Esophagus muscularis mucosa (tissue), 4 donors: ENCODE data around the gene ELFN2. TPM values are rescaled to one million over a fixed set of nuclear protein-coding genes. Genes with fewer than 3 reads are reported as not detected.

Experiments used
- DNase-seq: peaks from one replicate; pipeline ENCODE4 v3.0.0-alpha.2; 2017; ENCODE audit errors: extremely low spot score
- H3K27ac ChIP-seq, 4 donors: fragments of 200-600 bp; sonication (generic); replicated peaks in 1 of 4; 1 replicate in 3 of 4; 2 replicates in 1 of 4; pipeline ENCODE4 v1.5.1; 2016 to 2019; ENCODE audit warnings: mild to moderate bottlenecking in 1 of 4
- H3K27me3 ChIP-seq, 4 donors: fragments of 200-600 bp; sonication (generic); one replicate each; pipeline versions ENCODE4 v1.5.1 to v1.6.0; 2016 to 2019
- H3K36me3 ChIP-seq, 4 donors: fragments of 200-600 bp; sonication (generic); one replicate each; pipeline ENCODE4 v1.5.1; 2016 to 2019
- H3K4me1 ChIP-seq, 4 donors: fragments of 200-600 bp; sonication (generic); one replicate each; pipeline ENCODE4 v1.5.1; 2016 to 2019
- H3K4me3 ChIP-seq, 4 donors: fragments of 200-600 bp; sonication (generic); 1 replicate in 2 of 4; 2 replicates in 2 of 4; pipeline ENCODE4 v1.5.1; 2016 to 2019; ENCODE audit warnings: mild to moderate bottlenecking in 4 of 4, moderate library complexity in 1 of 4
- H3K9me3 ChIP-seq, 4 donors: fragments of 200-600 bp; sonication (generic); 1 replicate in 3 of 4; 2 replicates in 1 of 4; pipeline ENCODE4 v1.5.1; 2016 to 2019
- EP300 ChIP-seq: sonication (generic); formaldehyde crosslinking; IDR thresholded peaks from one replicate; pipeline ENCODE4 v1.6.1; 2017; ENCODE audit warnings: antibody characterized with exemption
- POLR2A ChIP-seq: fragments of 450-650 bp; IDR thresholded peaks from one replicate; pipeline ENCODE4 v1.6.1; 2017; ENCODE audit warnings: antibody characterized with exemption, moderate library complexity, mild to moderate bottlenecking, low read depth
- POLR2AphosphoS5 ChIP-seq, 2 donors: sonication (generic); formaldehyde crosslinking; IDR thresholded peaks; one replicate each; pipeline ENCODE4 v1.6.1; 2017; ENCODE audit warnings: antibody characterized with exemption in 2 of 2
- WGBS: methylation state at CpG from one replicate; pipeline ENCODE4 v1.1.5; 2018; 5-methylcytosine and 5-hydroxymethylcytosine counted together
- intact Hi-C: fragments of 100-400 bp; cut with DNase I; formaldehyde crosslinking; loops from one replicate; pipeline ENCODE4 v1.15.1; 2023
- total RNA-seq, 4 donors: library from RNA; depleted of rRNA; stranded (reverse); fragments of >200 nt; gene quantifications; one replicate each; pipeline versions ENCODE4 v1.1.0 to v1.2.1, GENCODE V29; 2016
- TF ChIP-seq, protein P1 (sequence below), 3 experiments: fragments of 200-600 bp in 2 of 3; fragments of 450-650 bp in 1 of 3; sonication (generic) in 2 of 3; IDR thresholded peaks; one replicate each; pipeline ENCODE4 v1.5.1; 2017 to 2019; ENCODE audit warnings: antibody characterized with exemption in 3 of 3, mild to moderate bottlenecking in 2 of 3, moderate library complexity in 1 of 3

Gene ELFN2
- total RNA-seq, 4 donors from 2014 or later: 0.17 TPM; not detected in 2

DNA sequence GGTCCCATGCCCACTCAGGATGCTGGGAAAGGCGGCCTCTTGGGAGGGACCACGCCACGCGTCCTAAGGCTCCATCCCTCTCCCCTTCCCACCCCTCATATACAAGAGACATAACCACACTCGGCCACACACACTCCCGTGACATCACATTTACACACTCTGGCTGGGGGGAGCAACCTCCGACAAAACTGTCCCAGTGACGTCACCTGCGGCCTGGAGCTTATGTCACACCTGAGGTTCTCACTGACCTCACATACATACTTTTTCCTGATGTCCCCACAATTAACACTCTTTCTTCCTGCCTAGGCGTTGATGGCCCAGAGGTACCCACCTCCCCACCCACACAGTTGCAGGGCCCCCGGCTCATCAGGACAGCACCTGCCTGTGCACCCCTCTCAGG lies 1.9 kb downstream of the ELFN2 start:
- intact Hi-C loops: no loop called here
- H3K9me3 ChIP-seq: no peaks in the 10 kb centered on the region
- peaks cover 0 to 99% (median 36%) of the 10 kb centered on the region in 4 donors for H3K27me3 ChIP-seq
- DNase-seq: no peak
- 93% methylated on average over 9 of the region's 11 CpGs for WGBS
- TF ChIP-seq EP300 (no peak), POLR2AphosphoS5 (IDR thresholded peaks at IDR 0.05) (no peak), POLR2A (no peak)
- H3K4me3 ChIP-seq: no peak overlapping the region
- no peaks in the 10 kb centered on the region for H3K36me3 ChIP-seq
- no peak overlapping the region for H3K27ac ChIP-seq
- peaks cover 11 to 28% (median 24%) of the 10 kb centered on the region in 4 donors for H3K4me1 ChIP-seq

DNA sequence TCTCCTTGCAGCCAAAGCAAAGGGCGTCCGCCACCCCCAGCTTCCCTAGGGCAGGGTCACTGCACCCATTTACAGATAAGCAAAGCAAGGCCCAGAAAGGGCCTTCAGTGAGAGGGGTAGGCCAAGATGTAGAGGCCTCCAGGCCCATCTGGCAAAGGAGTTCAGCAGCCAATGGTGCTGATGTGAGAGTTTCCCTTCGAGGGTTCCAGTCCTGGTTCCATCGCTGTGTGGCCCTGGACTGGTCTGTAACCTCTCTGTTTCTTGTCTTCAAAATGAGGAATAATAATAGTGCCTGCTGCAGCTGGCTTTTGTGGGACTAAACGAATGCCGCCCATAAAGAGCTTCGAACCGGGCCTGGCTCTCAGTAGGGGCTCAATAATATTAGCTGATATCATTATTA lies 4.0 kb downstream of the ELFN2 start:
- intact Hi-C loops: no loop called here

DNA sequence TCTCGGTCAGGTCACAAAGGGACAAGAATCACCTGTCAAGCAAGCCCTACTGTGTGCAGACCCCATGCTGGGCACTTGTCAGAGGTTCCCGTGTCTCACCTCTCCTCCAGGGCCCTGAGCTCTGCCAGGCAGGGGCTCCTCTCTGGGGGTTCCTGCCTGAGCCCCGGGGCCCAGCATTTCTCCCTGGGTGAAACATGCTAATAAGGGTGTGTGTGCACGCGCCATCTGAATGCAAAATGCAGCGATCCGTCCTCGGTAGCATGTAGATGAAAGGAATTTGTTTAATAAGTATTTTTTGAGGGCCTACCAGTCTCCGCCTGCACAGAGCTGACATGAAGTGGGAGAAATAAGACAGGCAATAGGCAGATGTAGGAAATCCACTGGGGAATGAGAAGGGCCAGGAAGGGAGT lies 5.8 kb downstream of the ELFN2 start:
- no peak overlapping the region for H3K27ac ChIP-seq
- intact Hi-C loops: no loop called here
- no peak overlapping the region for H3K4me3 ChIP-seq
- no peaks in the 10 kb centered on the region for H3K36me3 ChIP-seq
- H3K9me3 ChIP-seq: no peaks in the 10 kb centered on the region
- H3K27me3 ChIP-seq: peaks cover 0 to 99% (median 19%) of the 10 kb centered on the region in 4 donors
- WGBS: 88% methylated on average over 8 of the region's 9 CpGs
- H3K4me1 ChIP-seq: peaks cover 4 to 22% (median 17%) of the 10 kb centered on the region in 4 donors
- no peak for TF ChIP-seq POLR2AphosphoS5 (IDR thresholded peaks at IDR 0.05)
- no peak for TF ChIP-seq EP300
- TF ChIP-seq, protein P1, sequence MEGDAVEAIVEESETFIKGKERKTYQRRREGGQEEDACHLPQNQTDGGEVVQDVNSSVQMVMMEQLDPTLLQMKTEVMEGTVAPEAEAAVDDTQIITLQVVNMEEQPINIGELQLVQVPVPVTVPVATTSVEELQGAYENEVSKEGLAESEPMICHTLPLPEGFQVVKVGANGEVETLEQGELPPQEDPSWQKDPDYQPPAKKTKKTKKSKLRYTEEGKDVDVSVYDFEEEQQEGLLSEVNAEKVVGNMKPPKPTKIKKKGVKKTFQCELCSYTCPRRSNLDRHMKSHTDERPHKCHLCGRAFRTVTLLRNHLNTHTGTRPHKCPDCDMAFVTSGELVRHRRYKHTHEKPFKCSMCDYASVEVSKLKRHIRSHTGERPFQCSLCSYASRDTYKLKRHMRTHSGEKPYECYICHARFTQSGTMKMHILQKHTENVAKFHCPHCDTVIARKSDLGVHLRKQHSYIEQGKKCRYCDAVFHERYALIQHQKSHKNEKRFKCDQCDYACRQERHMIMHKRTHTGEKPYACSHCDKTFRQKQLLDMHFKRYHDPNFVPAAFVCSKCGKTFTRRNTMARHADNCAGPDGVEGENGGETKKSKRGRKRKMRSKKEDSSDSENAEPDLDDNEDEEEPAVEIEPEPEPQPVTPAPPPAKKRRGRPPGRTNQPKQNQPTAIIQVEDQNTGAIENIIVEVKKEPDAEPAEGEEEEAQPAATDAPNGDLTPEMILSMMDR (IDR thresholded peaks at IDR 0.05): no peak
- no peak for TF ChIP-seq POLR2A
- DNase-seq: no peak

More for the DNA sequence above, 4.0 kb downstream of the ELFN2 start:
- Histone ChIP-seq H3K36me3 (no peaks in the 10 kb centered on the region), H3K4me1 (peaks cover 13 to 40% (median 35%) of the 10 kb centered on the region in 4 donors), H3K27me3 (peaks cover 0 to 99% (median 36%) of the 10 kb centered on the region in 4 donors), H3K27ac (no peak overlapping the region), H3K4me3 (no peak overlapping the region), H3K9me3 (no peaks in the 10 kb centered on the region)
- TF ChIP-seq, protein P1 (IDR thresholded peaks at IDR 0.05): no peak
- no peak for TF ChIP-seq EP300
- TF ChIP-seq POLR2A: no peak
- no peak for TF ChIP-seq POLR2AphosphoS5 (IDR thresholded peaks at IDR 0.05)
- 92% methylated on average over 6 of the region's 8 CpGs for WGBS
- DNase-seq: no peak

DNA sequence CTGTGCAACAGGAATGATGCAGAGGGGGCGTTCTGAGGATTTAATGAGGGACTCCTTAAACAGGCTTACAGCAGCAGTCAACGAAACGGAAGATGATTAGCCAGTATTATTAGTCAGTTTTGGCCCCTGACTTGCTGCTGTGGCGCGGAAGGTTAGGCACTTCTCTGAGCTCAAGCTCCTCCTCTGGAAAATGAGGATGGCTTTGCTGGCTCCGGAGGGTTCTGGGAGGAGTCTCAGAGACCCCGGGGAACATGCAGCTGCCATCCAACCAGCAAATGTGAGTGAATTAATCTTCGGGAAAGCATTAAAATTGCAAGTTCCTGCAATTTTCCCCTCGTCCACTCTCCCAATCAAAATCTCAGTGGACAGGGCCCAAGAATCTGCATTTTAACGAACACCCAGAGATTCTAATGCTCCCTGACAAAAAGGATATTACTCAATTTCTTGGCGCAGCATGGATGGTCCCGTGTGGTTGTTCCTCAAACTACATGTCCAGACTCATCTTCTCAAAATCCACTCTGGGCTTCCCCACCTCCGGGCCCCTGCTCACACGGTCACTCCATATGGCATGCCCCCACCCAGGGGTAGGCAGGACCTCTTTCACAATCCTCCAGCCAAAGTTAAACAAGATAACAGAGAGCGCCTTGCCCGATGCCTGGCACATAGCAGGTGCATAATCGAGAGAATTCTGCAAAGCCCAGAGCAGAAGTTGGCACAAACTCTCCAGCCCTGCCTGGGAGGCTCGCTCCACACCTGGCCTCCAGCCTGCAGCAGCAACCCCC lies 6.4 kb downstream of the ELFN2 start:
- Histone ChIP-seq H3K27ac (no peak overlapping the region), H3K4me3 (peak overlapping the region in 3 of 4 donors; percentile 17 to 37 (median 20)), H3K27me3 (peaks cover 0 to 99% (median 17%) of the 10 kb centered on the region in 4 donors), H3K4me1 (peaks cover 4 to 19% (median 13%) of the 10 kb centered on the region in 4 donors), H3K9me3 (no peaks in the 10 kb centered on the region), H3K36me3 (no peaks in the 10 kb centered on the region)
- no peak for DNase-seq
- 42% methylated on average over 18 of the region's 18 CpGs for WGBS
- intact Hi-C loops: no loop called here
- TF ChIP-seq POLR2A: no peak
- TF ChIP-seq, protein P1 (IDR thresholded peaks at IDR 0.05): no peak
- TF ChIP-seq POLR2AphosphoS5 (IDR thresholded peaks at IDR 0.05): no peak
- no peak for TF ChIP-seq EP300

DNA sequence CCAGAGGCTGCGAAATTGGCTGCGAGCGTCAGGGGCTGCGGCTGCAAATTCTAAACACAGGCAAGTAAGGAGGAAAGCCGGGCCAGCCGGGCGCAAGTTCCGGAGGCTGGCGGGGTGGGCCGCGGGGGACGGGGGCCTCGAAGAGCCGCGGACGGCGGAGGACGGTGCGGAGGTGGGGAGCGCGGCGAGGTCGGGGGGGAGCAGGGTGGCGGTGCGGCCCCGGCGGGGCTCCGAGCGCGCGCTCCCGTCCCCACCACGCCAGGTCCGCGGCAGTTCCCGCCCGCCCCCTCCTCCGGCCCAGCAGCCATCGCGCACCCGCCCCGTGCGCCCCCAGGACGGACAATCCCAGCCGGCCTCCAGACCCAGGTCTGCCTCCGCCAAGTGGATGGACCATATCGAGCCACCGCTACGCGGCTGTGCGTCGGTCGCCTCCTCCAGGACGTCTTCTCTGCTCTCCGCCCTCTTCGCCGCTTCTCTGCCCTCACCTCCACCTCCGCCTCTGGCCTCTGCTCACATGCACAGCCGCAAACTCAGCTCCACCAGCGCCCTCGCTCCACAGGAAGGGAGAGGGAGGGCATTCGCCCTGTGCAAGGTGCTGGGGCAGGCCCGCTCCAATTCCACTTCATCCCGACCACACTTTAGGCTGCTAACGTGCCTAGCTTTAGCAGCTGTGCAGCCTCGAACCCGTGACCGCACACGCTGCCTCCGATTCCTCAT lies 7.2 kb downstream of the ELFN2 start:
- H3K4me1 ChIP-seq: peaks cover 4 to 19% (median 13%) of the 10 kb centered on the region in 4 donors
- H3K27ac ChIP-seq: no peak overlapping the region
- no peak for TF ChIP-seq POLR2A
- TF ChIP-seq EP300: no peak
- TF ChIP-seq, protein P1 (IDR thresholded peaks at IDR 0.05): no peak
- no peak for TF ChIP-seq POLR2AphosphoS5 (IDR thresholded peaks at IDR 0.05)
- no peaks in the 10 kb centered on the region for H3K36me3 ChIP-seq
- no peak for DNase-seq
- H3K9me3 ChIP-seq: no peaks in the 10 kb centered on the region
- 6% methylated on average over 21 of the region's 70 CpGs for WGBS
- peaks cover 0 to 99% (median 16%) of the 10 kb centered on the region in 4 donors for H3K27me3 ChIP-seq
- peak overlapping the region; percentile 17 to 37 (median 28) for H3K4me3 ChIP-seq
- intact Hi-C loops: no loop called here
